NCI-H2107 treated with DMSO at 0.1 percent for 48 hours (cell line): Measurements from ENCODE around the gene DET1.
"Not testable (repeated sequence)": the region's sequence is repeated elsewhere in the genome, so short reads cannot be mapped to it uniquely, and the experiment has no call there.

Experiments
- DNase-seq: peaks from one replicate; lab custom pipeline; 2025; ENCODE audit not compliant: unreplicated experiment; lab: John Stamatoyannopoulos, UW

The DET1 gene

DNA sequence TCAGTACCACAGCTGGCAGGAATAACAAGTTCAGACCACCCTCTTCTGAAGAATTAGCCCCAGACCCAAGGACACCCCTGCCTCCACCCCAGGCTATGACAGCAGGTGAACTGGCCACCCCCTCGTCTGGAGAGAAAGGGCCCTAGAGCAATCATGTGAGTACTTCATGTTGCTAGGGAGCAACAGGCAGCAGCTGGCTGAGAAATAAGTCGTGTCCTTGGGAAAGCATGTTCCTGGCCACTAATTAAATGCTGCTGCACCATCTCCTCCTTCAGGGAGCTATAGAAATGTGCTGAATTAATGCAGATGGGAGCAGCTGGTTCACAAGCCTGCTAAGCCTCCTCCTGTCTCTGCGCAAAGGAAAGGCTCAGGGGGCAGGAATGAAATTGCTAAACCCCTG is 47.5 kb downstream of the DET1 start:
- no peak for DNase-seq

DNA sequence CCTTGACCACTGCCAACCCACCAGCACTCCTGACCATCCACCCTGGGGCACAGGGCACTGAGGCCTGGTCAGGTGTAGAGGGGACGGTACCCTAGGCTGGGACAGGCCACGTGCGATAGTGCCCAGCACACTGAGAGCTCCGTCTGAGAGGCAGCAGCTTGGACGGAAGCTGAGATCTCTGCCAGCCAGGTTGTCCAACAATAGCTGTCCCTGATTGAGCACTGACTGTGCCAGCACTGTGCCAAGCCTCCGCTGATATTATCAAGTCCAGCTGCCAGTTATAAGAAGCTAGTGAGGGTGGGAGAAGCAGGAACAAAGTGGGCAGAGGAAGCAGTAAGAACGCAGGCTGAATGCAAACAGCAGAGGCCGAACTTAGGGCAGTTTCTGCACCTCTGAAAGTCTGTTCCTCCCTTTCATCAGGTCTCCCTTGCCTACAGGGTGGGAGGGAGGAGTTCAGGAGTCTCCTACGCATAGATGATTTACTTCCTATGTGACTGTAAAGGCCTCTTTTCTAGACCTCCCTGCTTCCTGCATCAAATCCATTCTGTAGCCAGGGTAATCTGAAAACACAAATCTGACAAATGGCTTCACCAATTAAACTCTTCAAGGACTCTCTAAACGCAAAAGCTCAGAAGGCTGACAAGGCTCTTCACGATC is 49.2 kb downstream of the DET1 start:
- DNase-seq, result no peak

DNA sequence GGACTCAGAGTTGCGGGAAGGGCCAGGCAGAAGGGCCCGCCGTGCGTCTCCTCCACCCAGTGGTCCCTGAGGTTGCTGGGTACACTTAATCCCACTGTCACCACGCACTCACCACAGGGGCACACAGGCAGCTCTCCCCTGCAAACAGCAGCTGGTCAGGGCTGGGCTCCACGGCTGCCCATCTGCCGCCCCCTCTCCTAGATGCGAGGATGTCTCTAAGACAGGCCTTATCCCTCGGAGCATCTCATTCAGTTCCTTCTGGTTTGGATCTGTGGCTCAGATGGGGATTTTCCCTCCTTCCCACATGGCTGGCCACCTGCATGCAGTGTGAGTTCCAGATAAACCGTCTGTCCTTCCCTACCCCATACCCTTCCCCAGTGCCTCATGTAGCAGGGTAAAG is 52.6 kb downstream of the DET1 start:
- DNase-seq, result no peak

DNA sequence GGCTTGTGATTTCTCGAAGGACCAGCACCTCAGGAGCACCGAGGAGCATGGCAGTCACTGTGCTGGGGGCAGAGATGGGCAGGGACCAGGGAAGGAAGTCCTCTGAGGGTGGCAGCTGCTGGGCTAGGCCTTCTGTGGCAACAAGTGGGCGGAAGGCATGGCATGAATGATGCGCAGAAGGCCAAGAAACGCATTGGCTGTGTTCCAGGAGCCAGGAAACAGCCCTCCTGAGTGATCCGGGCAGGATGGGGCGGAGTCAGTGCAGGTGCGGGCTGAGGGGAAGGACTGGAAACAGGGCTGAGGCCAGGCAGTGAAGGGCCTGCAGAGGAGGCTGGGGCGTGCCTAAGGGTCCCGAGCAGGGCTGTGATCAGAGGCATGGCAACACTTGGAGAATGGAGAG is 55.3 kb downstream of the DET1 start:
- DNase-seq, result no peak

DNA sequence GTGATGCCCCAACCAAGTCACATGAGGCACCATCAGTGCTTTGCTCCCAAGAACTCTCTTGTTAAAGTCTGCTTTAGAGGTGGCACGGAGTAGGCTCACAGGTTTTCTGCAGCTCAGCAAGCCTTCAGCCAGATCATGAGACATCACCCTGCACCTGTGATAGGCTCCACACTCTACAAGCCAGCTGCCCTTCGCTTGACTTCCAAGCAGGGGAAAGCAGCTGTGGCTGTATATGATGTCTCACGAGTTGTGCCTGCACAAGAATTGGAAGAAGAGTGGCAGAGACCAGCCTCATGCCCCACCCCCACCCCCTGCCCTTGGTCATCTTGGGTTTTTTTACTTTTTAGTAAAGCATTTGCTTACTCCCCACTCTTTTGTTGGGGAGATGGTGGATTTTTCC is 56.4 kb downstream of the DET1 start:
- no peak for DNase-seq

DNA sequence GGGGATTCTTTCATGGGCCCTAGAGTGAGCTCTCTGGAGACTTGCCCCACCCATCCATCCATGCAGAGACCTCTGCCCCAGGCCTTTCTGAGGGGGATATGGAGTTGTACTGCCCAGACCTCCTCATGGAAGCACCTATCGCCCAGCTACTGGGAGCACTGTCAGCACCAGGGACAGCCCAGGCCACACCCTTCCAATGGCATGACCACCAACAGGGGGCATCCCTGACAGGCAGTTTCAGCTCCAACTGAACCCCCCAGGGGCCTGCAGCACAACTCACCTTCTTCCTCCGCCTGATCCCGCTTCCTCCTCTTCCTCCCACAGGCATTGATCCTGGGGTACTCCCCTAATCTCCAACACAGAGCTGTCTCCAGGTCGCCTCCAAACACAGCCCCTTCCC is 57.2 kb downstream of the DET1 start:
- DNase-seq, result no peak

DNA sequence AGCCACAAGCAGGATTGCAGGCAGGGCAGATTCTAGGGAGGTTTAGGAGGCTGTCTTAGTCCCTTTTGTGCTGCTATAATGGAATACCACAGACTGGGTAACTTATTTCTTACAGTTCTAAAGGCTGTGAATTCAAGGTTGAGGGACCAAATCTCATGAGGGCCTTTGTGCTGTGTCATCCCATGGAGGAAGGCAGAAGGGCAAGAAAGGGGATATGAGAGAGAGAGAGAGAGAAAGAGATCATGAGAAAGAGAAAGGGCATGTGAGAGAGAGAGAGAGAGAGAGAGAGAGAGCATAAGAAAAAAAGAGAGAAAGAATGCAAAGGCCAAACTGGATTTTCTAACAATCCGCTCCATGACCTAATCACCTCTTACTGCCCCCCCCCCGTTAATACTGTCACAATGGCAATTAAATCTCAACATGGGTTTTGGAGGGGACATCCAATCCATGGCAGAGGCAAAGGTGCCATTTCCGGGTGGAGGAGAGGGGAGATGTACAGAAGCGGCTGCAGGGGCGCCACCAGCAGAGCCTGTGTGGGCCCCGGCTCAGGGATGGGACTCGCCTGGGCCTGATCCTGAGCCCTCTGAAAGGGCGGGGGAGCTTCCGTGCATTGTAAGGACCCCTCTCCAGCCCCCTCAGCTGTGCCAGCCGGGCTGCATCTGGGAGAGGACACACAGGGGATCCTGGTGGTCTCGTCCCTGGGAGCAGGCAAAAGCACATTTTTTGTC is 58.5 kb downstream of the DET1 start:
- no peak for DNase-seq

DNA sequence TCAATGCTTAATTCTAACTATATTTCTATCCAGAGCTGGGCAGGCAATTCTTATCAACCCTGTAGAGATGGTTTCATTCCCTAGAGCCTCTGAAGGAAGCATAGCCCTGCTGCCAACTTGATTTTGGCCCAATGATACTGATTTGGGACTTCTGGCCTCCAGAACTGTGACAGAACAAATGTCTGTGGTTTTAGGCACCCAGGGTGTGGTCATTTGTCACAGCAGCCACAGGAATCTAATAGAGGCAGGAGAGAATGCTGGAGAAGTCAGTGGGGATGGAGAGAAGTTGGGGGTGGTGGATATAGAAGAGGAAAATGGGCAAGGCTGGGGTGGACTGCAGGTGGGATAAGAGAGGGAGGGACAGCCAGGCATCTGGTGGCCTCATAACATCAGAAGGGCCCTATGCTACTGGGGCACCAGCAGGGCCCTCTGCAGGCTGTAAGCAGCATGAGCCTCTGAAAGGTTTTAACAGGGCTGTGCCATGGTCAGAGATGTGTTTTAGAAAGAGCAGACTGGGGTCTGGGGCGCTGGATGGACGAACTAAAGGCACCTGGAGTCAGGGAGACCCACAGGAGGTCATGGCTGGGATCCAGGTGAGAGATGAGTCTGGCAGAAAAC is 59.2 kb downstream of the DET1 start:
- DNase-seq, result no peak

DNA sequence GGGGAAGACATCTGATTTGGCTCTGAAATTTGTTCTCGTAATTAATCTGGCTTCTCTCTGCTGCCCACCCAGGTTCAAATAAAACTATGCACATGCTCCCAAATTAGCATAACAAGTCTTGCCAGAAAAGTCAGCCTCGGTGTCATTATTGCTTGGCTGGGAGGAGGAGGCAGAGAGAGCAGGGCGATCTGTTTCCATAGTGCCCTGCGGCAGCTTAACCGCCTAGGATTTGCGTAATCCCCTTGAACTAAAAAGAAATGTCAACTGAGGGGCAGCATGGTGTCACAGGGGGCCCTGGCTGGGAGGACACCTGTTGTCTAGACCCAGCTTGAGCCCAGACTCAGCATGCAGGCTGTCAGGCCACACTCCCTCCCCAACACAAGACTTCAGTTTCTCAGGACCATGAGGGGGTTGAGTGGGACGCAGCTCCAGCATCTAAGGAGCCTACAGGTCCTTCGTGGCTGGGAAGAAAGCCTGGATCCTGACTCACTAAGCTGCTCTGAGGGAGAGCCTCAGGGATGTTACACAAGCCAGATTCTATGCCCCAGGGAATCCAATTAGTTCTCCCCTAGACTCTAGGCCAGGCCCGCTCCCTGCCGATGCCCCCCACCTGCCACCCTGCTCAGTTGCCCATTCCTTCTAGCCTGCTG is 61.7 kb downstream of the DET1 start:
- no peak for DNase-seq

DNA sequence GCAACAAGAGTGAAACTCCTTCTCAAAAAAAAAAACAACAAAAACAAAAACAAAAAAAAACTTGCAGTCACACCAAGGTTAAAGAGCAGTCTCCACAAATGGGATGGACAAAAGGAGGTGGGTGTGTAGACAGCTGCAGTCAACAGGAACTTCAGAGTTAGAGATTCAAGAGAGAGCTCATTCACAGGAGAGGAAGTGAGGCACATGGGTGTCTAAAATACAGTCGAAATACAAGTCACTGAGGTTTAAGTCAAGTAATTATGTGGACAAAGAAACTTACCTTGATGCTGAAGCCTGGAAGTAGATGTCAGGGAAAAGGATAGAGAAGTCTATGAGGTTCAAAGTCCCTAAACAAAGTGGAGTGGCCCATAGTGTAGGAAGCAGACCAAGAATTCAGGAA is 64.2 kb downstream of the DET1 start:
- no peak for DNase-seq

DNA sequence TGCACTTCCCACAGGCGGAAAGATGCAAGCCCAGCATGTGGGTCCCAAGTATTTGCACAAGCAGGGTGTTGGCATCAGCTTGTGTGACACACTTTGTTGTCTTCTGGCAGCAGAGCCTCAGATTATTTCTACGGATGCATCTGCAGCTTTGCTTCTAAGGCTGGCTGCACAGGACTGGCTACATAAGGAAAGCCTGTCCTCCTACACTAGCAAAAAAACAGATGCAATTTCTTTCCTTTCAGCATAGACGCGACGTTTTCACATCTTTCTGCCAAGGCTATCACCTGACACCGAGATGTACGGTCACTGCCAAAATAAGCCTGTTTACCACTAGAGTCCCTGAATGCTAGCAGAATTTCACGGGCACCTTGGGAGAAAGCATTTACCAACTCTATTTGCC is 65.5 kb downstream of the DET1 start:
- DNase-seq, result no peak

DNA sequence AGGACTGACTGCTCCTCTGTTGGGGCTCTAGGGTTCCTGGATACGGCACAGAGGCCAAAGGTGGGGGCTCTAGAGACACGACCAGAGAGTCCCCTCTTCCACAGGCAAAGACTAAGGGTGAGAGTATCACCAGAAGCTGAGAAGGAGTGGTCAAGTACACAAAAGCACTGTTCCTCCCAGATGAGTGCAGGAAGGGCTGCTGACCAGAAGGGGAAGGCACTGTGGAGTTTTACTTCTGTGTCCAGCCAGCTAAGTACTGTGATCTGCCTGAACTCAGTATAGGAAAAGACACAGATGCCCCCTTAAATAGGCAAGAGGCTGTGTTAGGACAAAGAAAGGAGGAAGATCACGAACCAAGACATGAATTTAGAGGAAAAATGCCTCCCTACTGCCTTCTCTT is 67.3 kb downstream of the DET1 start:
- no peak for DNase-seq

DNA sequence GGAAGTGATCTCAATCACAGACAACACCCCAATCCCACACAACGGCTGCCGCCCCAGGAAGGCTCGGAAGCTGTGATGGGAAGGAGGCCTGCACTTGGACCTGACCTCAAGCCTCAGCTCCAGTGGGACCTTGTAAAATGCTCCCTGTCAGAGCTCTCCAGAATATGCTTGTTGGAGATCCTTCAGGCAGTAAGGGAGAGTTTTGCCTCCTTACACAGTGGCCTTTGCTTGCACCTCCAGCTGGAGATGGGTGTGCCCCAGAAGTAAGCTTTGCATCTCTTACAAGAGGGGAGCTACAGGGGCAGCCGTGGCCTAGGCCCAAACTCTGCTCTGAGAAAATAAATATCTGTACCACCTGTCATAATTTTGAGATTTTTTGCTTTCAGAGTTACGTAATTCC is 68.6 kb downstream of the DET1 start:
- DNase-seq, result no peak

DNA sequence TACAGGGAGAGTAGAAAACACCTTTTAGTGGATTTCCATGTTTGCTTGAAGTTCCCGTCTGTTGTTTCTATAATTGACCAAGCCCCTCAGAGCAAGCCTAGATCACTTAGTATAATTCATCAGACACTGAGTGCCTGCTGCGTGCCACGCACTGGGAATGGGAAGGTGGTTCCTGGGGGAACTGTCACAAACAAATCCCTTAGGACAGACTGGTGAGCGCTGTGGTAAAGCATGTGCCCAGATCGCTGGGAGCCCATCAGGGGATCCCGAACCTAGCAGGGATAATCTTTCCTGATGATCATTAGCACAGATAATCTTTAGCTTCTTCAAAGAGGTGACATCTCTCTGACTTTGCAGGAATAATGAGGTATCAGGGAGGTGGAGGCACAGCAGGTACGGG is 69.4 kb downstream of the DET1 start:
- no peak for DNase-seq

DNA sequence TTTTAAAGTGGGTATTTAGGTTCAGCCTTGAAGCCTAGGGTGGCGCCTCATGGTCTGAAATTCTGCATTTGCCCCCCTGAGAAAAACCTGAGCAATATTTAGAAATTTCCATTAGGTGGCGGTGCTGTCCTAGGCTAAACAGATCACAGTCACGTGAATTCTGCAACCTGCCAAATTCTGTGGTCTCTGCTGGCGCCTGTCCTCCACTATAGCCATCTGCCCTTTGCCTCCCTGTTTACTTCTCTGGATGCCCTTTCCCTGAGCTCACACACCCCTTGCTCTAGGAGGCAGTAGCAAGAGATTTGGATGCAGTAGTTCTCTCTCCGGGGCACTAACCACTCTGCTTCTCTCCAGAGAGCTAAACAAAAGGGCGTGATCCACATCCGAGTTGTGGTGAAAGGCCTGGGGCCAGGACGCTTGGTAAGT is 69.8 kb downstream of the DET1 start:
- peak; percentile 33 for DNase-seq

DNA sequence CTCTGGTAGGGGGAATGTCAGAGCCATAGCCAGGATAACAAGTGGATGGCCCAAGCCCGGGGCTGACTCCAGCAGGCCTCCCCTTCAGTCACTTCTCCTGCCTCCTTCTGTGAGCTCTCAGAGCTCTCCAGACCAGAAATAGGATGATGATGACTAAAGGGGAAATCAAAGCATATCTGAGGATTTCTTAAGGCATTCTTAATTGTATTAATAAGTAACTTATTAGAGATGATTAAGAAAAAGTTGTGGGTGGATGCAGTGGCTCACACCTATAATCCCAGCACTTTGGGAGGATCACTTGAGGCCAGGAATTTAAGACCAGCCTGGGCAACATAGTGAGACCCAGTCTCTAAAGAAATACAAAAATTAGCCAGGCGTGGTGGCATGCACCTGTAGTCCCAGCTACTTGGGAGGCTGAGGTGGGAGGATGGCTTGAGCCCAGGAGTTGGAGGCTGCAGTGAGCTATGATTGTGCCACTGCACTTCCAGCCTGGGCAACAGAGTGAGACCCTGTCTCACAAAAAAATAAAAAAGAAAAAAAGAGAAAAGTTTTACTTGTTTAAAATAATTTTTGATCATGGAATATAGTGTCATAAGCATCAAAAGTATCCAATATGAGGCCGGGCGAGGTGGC is 72.7 kb downstream of the DET1 start:
- not testable (repeated sequence) for DNase-seq

DNA sequence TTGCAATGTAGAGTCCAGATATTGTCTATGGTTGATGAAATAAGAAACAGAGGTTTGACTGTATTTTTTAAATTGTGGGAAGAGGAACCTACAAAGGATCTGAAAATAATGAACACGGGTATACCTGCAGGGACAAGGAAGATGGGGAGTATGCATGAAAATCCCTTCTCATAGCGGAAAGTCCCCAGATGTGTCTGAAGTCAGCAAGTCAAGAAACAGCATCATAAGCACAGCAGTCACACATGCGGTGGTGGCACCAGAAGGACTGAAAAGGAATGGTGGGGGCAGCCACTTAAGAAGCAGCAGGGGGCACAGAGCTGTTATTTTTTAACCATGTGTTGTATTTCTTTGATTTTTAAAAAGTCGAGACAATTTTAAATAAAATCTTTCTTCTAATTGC is 74.3 kb downstream of the DET1 start:
- DNase-seq, result no peak

DNA sequence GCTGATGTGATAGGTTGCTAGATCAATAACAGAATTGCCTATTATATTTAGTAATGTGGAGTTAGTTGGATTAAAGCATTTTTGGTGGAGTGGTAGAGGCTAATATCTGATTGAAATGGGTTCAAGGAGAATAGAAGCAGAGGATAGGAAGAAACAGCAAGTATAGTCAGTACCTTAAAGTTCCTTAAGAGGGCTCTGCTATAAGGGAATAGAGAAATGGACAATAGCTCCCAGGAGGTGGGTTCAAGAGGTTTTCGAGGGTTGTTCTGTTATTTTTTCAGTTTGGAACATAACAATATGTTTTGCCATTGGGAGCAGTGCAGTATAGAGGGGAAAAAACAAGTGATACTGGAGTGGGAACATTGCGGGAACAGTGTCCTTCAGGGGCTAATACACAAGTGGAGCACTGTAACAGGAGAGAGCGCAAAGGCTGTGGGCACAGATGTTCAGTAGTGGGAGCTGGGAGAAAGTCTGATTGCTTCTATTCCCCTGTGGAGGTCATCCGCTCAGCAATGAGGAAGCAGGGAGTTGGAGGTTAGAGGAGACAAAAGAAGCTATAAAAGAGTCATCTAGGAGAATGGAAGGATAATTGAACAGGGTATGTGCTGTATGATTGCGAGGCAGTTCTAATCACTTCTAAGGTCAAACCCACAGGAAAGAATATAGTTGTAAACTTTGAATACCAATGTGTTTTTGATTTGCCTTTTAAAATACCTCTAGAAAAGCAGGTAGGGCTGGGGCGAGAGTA is 75.7 kb downstream of the DET1 start:
- no peak for DNase-seq

DNA sequence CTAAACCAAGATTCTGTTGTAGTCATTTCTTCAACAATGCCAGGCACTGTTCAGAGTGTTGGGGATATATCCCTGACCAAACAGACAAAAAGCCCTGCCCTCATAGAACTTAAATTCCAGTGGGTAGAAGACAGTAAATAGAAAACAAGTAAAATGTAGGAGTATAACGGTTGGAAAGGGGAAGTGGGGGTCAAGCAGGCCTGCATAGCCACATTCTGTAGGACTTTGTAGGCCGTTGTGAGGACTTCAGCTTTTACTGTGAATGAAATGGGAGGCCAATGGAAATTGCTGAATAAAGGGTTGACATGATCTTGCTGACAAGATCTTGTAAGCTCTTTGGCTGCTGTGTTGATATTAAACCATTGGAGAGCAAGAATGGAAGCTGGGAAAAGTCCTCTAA is 77.2 kb downstream of the DET1 start:
- DNase-seq, result no peak

DNA sequence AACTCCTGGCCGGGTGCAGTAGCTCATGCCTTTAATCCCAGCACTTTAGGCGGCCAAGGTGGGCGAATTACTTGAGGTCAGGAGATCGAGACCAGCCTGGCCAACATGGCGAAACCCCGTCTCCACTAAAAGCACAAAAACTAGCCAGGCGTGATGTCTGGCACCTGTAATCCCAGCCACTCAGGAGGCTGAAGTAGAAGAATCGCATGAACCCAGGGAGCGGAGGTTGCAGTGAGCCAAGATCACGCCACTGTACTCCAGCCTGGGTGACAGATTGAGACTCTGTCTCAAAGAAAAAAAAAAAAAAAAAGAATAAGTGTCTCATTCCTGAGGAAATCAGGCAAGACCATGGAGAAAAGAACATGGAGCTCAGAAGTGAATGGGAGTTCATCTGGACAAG is 77.8 kb downstream of the DET1 start:
- not testable (repeated sequence) for DNase-seq
